ENCODE data around the gene URI1.
"Not testable (repeated sequence)": the region's sequence is repeated elsewhere in the genome, so short reads cannot be mapped to it uniquely, and the experiment has no call there.

URI1 gene

GRCh38 chr19:29942404-29943261 lies 594 bp downstream of the URI1 start:
- TF ChIP-seq CTCF (IDR thresholded peaks at IDR 0.05; ENCODE audit: borderline replicate concordance, insufficient read depth, low read depth, low read length): no peak
- H3K4me3 ChIP-seq (ENCODE audit: low read depth, low read length): peak overlapping the region; percentile 90

- no peak overlapping the region for H3K4me3 ChIP-seq (ENCODE audit: low read depth, low read length)
- no peak for TF ChIP-seq CTCF (IDR thresholded peaks at IDR 0.05; ENCODE audit: borderline replicate concordance, insufficient read depth, low read depth, low read length)
Observed at GRCh38 chr19:29943615-29944014, 1.6 kb downstream of the URI1 start.

- no peak overlapping the region for H3K4me3 ChIP-seq (ENCODE audit: low read depth, low read length)
- TF ChIP-seq CTCF (IDR thresholded peaks at IDR 0.05; ENCODE audit: borderline replicate concordance, insufficient read depth, low read depth, low read length): no peak
Observed at GRCh38 chr19:29944390-29945012, 2.5 kb downstream of the URI1 start.

GRCh38 chr19:29945017-29945416 lies 3.0 kb downstream of the URI1 start:
- no peak overlapping the region for H3K4me3 ChIP-seq (ENCODE audit: low read depth, low read length)
- no peak for TF ChIP-seq CTCF (IDR thresholded peaks at IDR 0.05; ENCODE audit: borderline replicate concordance, insufficient read depth, low read depth, low read length)

GRCh38 chr19:29945433-29945832 lies 3.4 kb downstream of the URI1 start:
- H3K4me3 ChIP-seq (ENCODE audit: low read depth, low read length): no peak overlapping the region
- no peak for TF ChIP-seq CTCF (IDR thresholded peaks at IDR 0.05; ENCODE audit: borderline replicate concordance, insufficient read depth, low read depth, low read length)

- no peak overlapping the region for H3K4me3 ChIP-seq (ENCODE audit: low read depth, low read length)
- no peak for TF ChIP-seq CTCF (IDR thresholded peaks at IDR 0.05; ENCODE audit: borderline replicate concordance, insufficient read depth, low read depth, low read length)
Observed at GRCh38 chr19:29946645-29947044, 4.6 kb downstream of the URI1 start.

GRCh38 chr19:29947871-29948270 lies 5.8 kb downstream of the URI1 start:
- no peak for TF ChIP-seq CTCF (IDR thresholded peaks at IDR 0.05; ENCODE audit: borderline replicate concordance, insufficient read depth, low read depth, low read length)
- no peak overlapping the region for H3K4me3 ChIP-seq (ENCODE audit: low read depth, low read length)

GRCh38 chr19:29948759-29949470 lies 6.9 kb downstream of the URI1 start:
- not testable (repeated sequence) for H3K4me3 ChIP-seq (ENCODE audit: low read depth, low read length)
